HCT116 (cell line): ENCODE measurements around the gene TMEM252. TPM values are rescaled to one million over a fixed set of nuclear protein-coding genes. Genes with fewer than 3 reads are reported as not detected.

Experiments
- ATAC-seq: fragments of 200-7000 bp; cut with Tn5 transposase; 2 replicates; pipeline ENCODE4 v1.9.1; 2020; ENCODE audit warnings: mild to moderate bottlenecking, moderate library complexity
- BruUV-seq: library from RNA; stranded (reverse); fragments of 400-500 nt; replicated peaks from 2 replicates; lab custom pipeline; 2021; lab: Mats Ljungman, UMichigan
- CTCF ChIA-PET: fragments of 300-600 bp; sonication (Branson Sonifier 250); formaldehyde crosslinking; loops from one replicate; lab custom pipeline; 2021; ENCODE audit warnings: antibody characterized with exemption; lab: Charles Lee
- POLR2A ChIA-PET: fragments of 300-600, 350-600 bp; sonication (Branson Sonifier 250); formaldehyde crosslinking; loops from one replicate; lab custom pipeline; 2021; ENCODE audit warnings: antibody characterized with exemption; lab: Charles Lee
- RAD21 ChIA-PET, 2 experiments: fragments of 300-600 bp; sonication (Branson Sonifier 250); formaldehyde crosslinking; loops; one replicate each; lab custom pipeline; 2023; ENCODE audit warnings: low total read pairs in 2 of 2; ENCODE audit not compliant: uncharacterized antibody in 2 of 2, unreplicated experiment in 2 of 2, low non-redundant PET in 1 of 2; lab: Charles Lee
- DNase-seq: peaks from one replicate; pipeline ENCODE4 v3.0.0-alpha.2; 2010; ENCODE audit warnings: low read depth, low spot score
- H2AFZ ChIP-seq: fragments of 200-600 bp; shearing (Covaris generic), sonication (generic); 2 replicates; pipeline ENCODE4 v1.6.1; 2017; ENCODE audit warnings: low read depth, mixed run types, mixed read lengths, antibody characterized with exemption, low read length; ENCODE audit not compliant: poor library complexity, severe bottlenecking
- H3K27ac ChIP-seq: 2 replicates; pipeline ENCODE4 v1.5.1; 2012; ENCODE audit warnings: low read depth, low read length
- H3K27me3 ChIP-seq: fragments of 200-600 bp; sonication (generic); 2 replicates; pipeline ENCODE4 v1.6.1; 2016; ENCODE audit warnings: mixed run types, low read length, mixed read lengths; ENCODE audit not compliant: insufficient read depth
- H3K36me3 ChIP-seq, 2 experiments: fragments of 200-500 bp in 1 of 2; fragments of 200-600 bp in 1 of 2; sonication (Bioruptor generic) in 1 of 2; sonication (generic) in 1 of 2; 2 replicates each; pipeline versions ENCODE4 v1.5.1 to v1.6.1; 2014 to 2016; ENCODE audit warnings: low read length in 2 of 2, inconsistent platforms in 1 of 2, mixed read lengths in 1 of 2, mixed run types in 1 of 2; ENCODE audit not compliant: insufficient read depth in 2 of 2, control insufficient read depth in 1 of 2
- H3K4me1 ChIP-seq, 2 experiments: fragments of 200-600 bp in 1 of 2; sonication (generic) in 1 of 2; 2 replicates each; pipeline versions ENCODE4 v1.5.1 to v1.6.1; 2012 to 2017; ENCODE audit warnings: low read length in 2 of 2, inconsistent platforms in 1 of 2, mild to moderate bottlenecking in 1 of 2, mixed read lengths in 1 of 2, mixed run types in 1 of 2, moderate library complexity in 1 of 2; ENCODE audit not compliant: insufficient read depth in 2 of 2, control insufficient read depth in 1 of 2
- H3K4me2 ChIP-seq: fragments of 200-600 bp; sonication (generic); 2 replicates; pipeline ENCODE4 v1.6.1; 2017; ENCODE audit warnings: mixed run types, low read length, mixed read lengths
- H3K4me3 ChIP-seq, 2 experiments: fragments of 200-600 bp in 1 of 2; sonication (generic) in 1 of 2; replicated peaks in 1 of 2; 2 replicates each; pipeline ENCODE4 v1.5.1; 2011 to 2016; ENCODE audit warnings: low read length in 2 of 2, control low read depth in 1 of 2, low read depth in 1 of 2, mild to moderate bottlenecking in 1 of 2, mixed read lengths in 1 of 2, mixed run types in 1 of 2
- H3K79me2 ChIP-seq: fragments of 200-600 bp; sonication (generic); 2 replicates; pipeline ENCODE4 v1.6.1; 2017; ENCODE audit warnings: mild to moderate bottlenecking, mixed run types, low read length, moderate library complexity, mixed read lengths; ENCODE audit not compliant: insufficient read depth
- H3K9ac ChIP-seq: fragments of 200-600 bp; sonication (generic); 2 replicates; pipeline ENCODE4 v1.6.1; 2016; ENCODE audit warnings: low read length, mixed read lengths
- H3K9me2 ChIP-seq: fragments of 200-600 bp; sonication (generic), shearing (Covaris generic); 2 replicates; pipeline ENCODE4 v1.6.1; 2017; ENCODE audit warnings: mixed run types, mild to moderate bottlenecking, moderate library complexity; ENCODE audit not compliant: insufficient read depth
- H3K9me3 ChIP-seq, 2 experiments: fragments of 200-500 bp in 1 of 2; fragments of 200-600 bp in 1 of 2; sonication (Bioruptor generic) in 1 of 2; sonication (generic) in 1 of 2; 2 replicates each; pipeline ENCODE4 v1.6.1; 2014 to 2017; ENCODE audit warnings: low read length in 2 of 2, mixed read lengths in 2 of 2, inconsistent platforms in 1 of 2, low read depth in 1 of 2, mild to moderate bottlenecking in 1 of 2, mixed run types in 1 of 2, moderate library complexity in 1 of 2; ENCODE audit not compliant: control insufficient read depth in 1 of 2, insufficient read depth in 1 of 2
- H4K20me1 ChIP-seq: fragments of 200-600 bp; sonication (generic), shearing (Covaris generic); 2 replicates; pipeline ENCODE4 v1.6.1; 2017; ENCODE audit warnings: mixed run types, mild to moderate bottlenecking, moderate library complexity; ENCODE audit not compliant: insufficient read depth
- CBX3 ChIP-seq: IDR thresholded peaks from 2 replicates; pipeline ENCODE4 v1.6.1; 2012; ENCODE audit warnings: low read depth
- ELF1 ChIP-seq: IDR thresholded peaks from 2 replicates; pipeline ENCODE4 v1.6.1; 2012; ENCODE audit warnings: low read depth, borderline replicate concordance
- EZH2 ChIP-seq: fragments of 200-600 bp; sonication (generic); IDR thresholded peaks from 2 replicates; pipeline ENCODE4 v1.6.1; 2017; ENCODE audit warnings: antibody characterized with exemption, mixed run types
- EZH2phosphoT487 ChIP-seq: fragments of 200-600 bp; IDR thresholded peaks from 2 replicates; pipeline ENCODE4 v1.6.1; 2018; ENCODE audit warnings: antibody characterized with exemption, borderline replicate concordance
- FOSL1 ChIP-seq: IDR thresholded peaks from 2 replicates; pipeline ENCODE4 v1.6.1; 2012; ENCODE audit warnings: low read depth
- JUND ChIP-seq: IDR thresholded peaks from 2 replicates; pipeline ENCODE4 v1.6.1; 2012
- POLR2A ChIP-seq: IDR thresholded peaks from 2 replicates; pipeline ENCODE4 v1.7.0; 2011; ENCODE audit warnings: borderline replicate concordance; ENCODE audit not compliant: insufficient read depth, insufficient read length; ENCODE audit errors: extremely low read depth
- POLR2AphosphoS5 ChIP-seq: IDR thresholded peaks from 2 replicates; pipeline ENCODE4 v1.6.1; 2011; ENCODE audit warnings: mild to moderate bottlenecking, low read depth, low read length, moderate library complexity
- RAD21 ChIP-seq: IDR thresholded peaks from 2 replicates; pipeline ENCODE4 v1.6.1; 2012; ENCODE audit warnings: low read depth, mild to moderate bottlenecking
- SIN3A ChIP-seq: IDR thresholded peaks from 2 replicates; pipeline ENCODE4 v1.6.1; 2012; ENCODE audit warnings: low read depth
- SP1 ChIP-seq: IDR thresholded peaks from 2 replicates; pipeline ENCODE4 v1.6.1; 2012; ENCODE audit warnings: low read depth
- SRF ChIP-seq: IDR thresholded peaks from 2 replicates; pipeline ENCODE4 v1.6.1; 2012; ENCODE audit warnings: low read depth
- TCF7L2 ChIP-seq: IDR thresholded peaks from 2 replicates; pipeline ENCODE4 v1.7.0; 2011; ENCODE audit warnings: borderline replicate concordance, inconsistent platforms; ENCODE audit not compliant: insufficient read depth, insufficient read length; ENCODE audit errors: extremely low read depth
- YY1 ChIP-seq: IDR thresholded peaks from 2 replicates; pipeline ENCODE4 v1.6.1; 2011; ENCODE audit warnings: low read length, low read depth, moderate library complexity, mild to moderate bottlenecking; ENCODE audit not compliant: insufficient replicate concordance; ENCODE audit errors: extremely low read depth
- ZNF274 ChIP-seq: fragments of 200-500 bp; sonication (Bioruptor generic); IDR thresholded peaks from 2 replicates; pipeline ENCODE4 v1.6.1; 2014; ENCODE audit warnings: mild to moderate bottlenecking, low read depth, low read length, inconsistent platforms
- intact Hi-C: fragments of 100-400 bp; cut with micrococcal nuclease; formaldehyde crosslinking; loops from 2 replicates; pipeline ENCODE4 v1.10.0; 2022
- total RNA-seq: library from RNA; stranded (reverse); gene quantifications from one replicate; pipeline ENCODE4 v1.2.1, GENCODE V29; 2021; ENCODE audit not compliant: unreplicated experiment
- TF ChIP-seq, protein P1 (sequence below): IDR thresholded peaks from 2 replicates; pipeline ENCODE4 v1.6.1; 2011; ENCODE audit warnings: mild to moderate bottlenecking, low read length, moderate library complexity; ENCODE audit not compliant: insufficient replicate concordance; ENCODE audit errors: extremely low read depth
- TF ChIP-seq, protein P2 (sequence below): IDR thresholded peaks from 2 replicates; pipeline ENCODE4 v1.6.1; 2012

TMEM252 gene
- total RNA-seq, 1 experiment from 2014 or later = not detected

DNA sequence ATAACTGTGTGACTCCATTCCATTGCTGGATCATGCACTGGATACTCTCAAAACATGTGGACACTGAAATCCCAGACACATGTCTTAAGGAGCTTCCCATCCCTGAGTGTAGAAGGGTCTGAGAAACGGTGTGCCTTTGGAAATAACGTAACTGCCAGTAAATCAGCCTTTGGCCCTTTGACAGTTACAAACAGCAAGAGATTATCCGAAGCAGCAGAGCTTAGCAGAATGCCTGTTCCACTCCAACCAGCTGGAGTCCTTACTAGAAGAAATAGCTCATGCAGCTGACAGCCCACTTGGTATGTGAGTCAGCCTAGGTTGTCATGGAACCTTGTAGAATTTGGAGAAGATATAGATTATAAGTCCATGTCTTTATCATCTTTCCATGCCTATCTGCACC is 7.0 kb downstream of the TMEM252 start:
- H3K79me2 ChIP-seq = no peaks in the 10 kb centered on the region
- no TSS peak for BruUV-seq
- RAD21 ChIA-PET = no interaction called here
- H3K27me3 ChIP-seq = 0 out of 2 replicates have a peak, but pooled peaks cover 15% of the 10 kb centered on the region
- no peak for TF ChIP-seq CBX3
- TF ChIP-seq POLR2AphosphoS5 = no peak
- TF ChIP-seq SP1 = no peak
- TF ChIP-seq EZH2 = no peak
- no peak for TF ChIP-seq SIN3A
- TF ChIP-seq, protein P1, sequence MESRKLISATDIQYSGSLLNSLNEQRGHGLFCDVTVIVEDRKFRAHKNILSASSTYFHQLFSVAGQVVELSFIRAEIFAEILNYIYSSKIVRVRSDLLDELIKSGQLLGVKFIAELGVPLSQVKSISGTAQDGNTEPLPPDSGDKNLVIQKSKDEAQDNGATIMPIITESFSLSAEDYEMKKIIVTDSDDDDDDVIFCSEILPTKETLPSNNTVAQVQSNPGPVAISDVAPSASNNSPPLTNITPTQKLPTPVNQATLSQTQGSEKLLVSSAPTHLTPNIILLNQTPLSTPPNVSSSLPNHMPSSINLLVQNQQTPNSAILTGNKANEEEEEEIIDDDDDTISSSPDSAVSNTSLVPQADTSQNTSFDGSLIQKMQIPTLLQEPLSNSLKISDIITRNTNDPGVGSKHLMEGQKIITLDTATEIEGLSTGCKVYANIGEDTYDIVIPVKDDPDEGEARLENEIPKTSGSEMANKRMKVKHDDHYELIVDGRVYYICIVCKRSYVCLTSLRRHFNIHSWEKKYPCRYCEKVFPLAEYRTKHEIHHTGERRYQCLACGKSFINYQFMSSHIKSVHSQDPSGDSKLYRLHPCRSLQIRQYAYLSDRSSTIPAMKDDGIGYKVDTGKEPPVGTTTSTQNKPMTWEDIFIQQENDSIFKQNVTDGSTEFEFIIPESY = no peak
- TF ChIP-seq TCF7L2 = no peak
- TF ChIP-seq JUND = no peak
- no peak for TF ChIP-seq ZNF274
- no peak for TF ChIP-seq ELF1
- TF ChIP-seq POLR2A = no peak
- no peak for TF ChIP-seq EZH2phosphoT487
- no peak for TF ChIP-seq YY1
- no peak for TF ChIP-seq SRF
- TF ChIP-seq, protein P2, sequence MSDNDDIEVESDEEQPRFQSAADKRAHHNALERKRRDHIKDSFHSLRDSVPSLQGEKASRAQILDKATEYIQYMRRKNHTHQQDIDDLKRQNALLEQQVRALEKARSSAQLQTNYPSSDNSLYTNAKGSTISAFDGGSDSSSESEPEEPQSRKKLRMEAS = no peak
- no peak for TF ChIP-seq RAD21
- no peak for TF ChIP-seq FOSL1
- H3K27ac ChIP-seq = no peak overlapping the region
- no peak for DNase-seq
- no peak overlapping the region for H3K4me3 ChIP-seq
- no peaks in the 10 kb centered on the region for H3K9me3 ChIP-seq
- intact Hi-C loops = no loop called here
- CTCF ChIA-PET = no interaction called here
- no peak overlapping the region for H3K4me2 ChIP-seq
- no peak for ATAC-seq
- H3K9ac ChIP-seq = no peak overlapping the region
- no peaks in the 10 kb centered on the region for H4K20me1 ChIP-seq
- H3K36me3 ChIP-seq = no peaks in the 10 kb centered on the region
- POLR2A ChIA-PET = no interaction called here
- H3K4me1 ChIP-seq = no peaks in the 10 kb centered on the region
- no peak overlapping the region for H2AFZ ChIP-seq
- H3K9me2 ChIP-seq = no peaks in the 10 kb centered on the region
